NCI-H82 treated with DMSO at 0.1 percent for 48 hours (cell line): ENCODE data around the gene PTGES2.
"Not testable (repeated sequence)": the region's sequence is repeated elsewhere in the genome, so short reads cannot be mapped to it uniquely, and the experiment has no call there.

ENCODE experiments used
- DNase-seq: peaks from one replicate; lab custom pipeline; 2025; ENCODE audit not compliant: unreplicated experiment; lab: John Stamatoyannopoulos, UW

Gene PTGES2

DNA sequence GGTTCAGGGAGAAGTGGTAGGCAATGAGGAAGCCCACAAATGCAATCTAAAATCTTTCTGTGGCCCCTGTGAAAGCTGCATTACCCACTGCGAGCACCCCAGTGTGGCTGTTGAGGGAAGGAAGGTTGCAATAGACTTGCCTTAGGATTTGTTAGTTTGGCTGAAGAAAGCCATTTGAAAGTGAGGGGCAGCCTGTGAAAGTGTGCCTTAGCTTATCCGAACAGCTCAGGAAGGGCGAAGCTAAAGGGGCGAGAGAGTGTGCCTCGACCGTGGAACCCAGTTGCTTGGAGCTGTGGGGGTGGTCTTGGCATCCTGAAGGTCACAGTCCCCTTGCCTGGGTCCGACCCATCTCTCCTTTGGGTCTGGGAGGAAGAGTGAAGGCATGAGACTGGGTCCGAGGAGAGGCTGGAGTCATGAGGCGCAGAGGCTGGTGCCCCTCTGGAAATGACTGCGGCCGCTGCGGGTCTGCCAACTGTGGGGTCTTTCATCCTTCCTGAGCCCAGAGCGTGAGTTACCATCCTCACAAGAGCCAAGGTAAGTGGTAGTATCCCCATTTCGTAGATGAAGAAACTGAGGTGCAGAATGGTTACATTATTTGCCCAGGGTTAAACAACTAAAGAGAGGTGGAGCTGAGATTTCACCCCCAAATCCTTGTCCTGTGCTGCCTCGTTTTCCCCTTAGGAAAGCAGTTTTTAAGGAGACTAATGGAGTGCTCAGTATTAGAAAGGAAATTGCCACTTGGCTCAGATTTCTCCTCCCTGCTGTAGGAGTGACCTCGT is 35.1 kb downstream of the PTGES2 start:
- DNase-seq: no peak

DNA sequence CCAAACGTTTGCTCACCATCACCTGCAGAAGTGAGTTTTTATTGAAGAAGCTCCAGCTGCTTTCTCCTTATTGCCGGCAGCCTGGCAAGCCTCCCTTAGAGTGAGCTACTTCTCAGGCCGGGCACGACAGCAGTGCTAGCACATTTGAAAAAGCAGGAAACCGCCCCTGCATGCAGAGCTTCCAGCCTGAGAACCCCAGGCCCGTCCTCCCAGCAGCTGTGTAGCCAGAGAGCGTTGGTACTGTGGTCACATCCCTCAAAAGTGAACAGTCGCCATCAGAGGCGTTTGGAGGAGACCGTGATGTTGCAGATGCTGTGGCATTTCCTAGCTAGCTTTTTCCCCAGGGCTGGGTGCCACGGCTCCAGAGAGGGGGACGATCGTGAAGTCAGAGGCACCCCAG is 36.0 kb downstream of the PTGES2 start:
- no peak for DNase-seq

DNA sequence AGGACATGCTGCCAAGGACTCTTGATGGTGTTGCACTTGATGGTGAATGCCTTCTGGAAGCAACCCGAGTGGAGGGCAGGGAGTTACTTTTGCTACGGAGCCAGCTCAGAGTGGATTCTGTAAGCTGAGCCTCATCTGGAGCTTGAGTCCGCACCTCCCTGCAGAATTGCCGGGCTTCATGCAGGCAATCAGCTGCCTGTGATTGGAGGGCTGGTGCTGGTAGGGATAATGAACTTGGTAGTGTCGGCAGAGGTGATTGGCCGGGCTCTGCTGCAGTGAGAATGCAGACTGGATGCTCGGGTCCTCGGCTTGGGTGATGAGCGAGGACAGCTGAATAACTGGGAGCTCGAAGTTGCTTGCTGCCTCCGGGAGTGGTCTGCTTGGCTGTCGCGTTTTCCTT is 36.4 kb downstream of the PTGES2 start:
- peak; percentile 54 for DNase-seq

DNA sequence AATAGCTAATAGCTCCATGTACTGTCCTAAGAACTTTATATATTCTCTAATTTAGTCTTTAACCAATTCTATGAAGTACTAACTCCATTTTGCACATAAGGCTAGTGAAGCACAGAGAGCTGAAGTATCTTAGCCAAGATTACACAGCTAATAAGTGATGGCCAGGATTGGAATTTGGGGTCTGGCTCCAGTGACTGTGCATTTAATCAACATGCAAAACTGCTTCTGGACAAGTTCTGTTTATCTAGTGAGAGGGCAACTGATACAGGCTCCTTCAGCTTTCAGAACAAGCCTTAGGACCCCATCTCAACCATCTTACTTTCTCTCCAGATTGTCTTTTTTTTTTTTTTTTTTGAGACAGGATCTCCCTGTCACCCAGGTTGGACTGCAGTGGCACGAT is 38.2 kb downstream of the PTGES2 start:
- DNase-seq: no peak

DNA sequence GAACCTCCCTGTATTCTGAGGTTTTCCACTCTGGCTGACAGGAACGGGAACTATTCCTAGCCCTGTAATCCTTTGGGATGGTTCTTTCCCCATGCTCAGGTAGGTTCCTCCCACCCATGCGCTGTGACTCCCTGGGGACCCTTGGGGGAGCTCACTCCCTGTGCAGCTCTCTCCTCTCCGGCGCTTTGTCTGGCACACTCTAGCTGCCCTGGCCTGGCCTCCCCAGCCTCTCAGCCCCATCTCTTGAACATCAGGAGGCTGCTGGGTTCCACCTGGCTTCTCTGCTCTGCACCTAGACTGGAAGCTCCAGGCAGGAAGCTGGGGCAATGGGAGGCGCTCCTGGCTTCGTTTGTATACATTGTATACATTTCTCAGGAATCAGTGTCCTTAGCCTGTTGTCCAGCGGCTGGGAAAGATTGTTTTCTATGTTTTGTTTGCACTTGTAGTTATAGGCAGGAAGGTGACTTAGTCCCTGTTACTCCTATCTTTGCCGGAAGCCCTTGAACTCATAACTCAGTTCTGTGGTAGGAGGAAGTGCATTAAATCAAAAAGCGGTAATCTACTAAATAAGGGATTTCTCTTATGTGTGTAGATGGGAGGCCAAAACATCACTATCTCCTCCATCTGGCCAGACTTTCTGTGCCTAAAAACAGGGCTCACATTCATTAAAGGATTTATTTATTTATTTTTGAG is 39.1 kb downstream of the PTGES2 start:
- DNase-seq: no peak

DNA sequence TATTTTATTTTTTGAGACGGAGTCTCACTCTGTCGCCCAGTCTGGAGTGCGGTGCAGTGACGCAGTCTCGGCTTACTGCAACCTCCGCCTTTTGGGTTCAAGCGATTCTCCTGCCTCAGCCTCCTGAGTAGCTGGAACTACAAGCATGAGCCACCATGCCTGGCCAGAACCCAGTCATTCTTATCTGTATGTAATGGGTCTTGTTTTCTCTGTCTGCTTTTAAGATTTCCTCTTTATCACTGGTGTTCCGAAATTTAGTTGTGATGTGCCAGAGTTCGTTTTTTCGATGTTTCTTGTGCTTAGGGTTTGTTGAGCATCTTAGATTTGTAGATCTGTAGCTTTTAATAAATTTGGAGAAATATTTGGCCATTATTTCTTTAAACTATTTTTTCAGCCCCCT is 40.3 kb downstream of the PTGES2 start:
- no peak for DNase-seq

DNA sequence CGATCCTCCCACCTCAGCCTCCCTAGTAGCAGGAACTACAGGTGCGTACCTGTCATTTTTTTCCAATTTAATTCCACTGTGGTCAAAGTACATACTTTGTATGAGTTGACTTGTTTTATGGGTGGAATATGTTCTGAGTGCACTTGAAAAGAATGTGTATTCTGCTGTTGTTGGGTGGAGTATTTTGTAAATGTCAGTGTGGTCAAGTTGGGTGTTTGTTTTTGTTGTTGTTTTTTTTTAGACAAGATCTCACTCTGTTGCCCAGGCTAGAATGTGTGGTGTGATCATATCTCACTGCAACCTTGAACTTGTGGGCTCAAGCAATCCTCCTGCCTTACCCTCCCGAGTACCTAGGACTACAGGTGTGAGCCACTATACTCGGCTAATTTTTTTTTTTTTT is 41.6 kb downstream of the PTGES2 start:
- no peak for DNase-seq

DNA sequence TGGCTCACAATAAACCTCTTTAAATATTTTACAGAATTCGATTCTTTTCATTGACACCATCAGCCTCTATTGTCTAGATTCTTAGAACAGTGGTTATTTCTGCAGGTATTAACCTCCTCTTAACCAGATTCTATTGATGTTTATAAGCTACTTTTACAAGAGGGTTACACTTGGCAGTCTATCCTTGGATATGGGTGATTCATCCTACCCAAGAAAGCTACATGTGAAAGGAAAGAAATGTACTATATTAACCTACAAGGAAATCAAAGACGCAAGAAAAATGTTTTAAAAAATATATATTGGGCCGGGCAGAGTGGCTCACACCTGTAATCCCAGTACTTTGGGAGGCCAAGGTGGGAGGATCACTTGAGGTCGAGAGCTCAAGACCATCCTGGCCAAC is 42.8 kb downstream of the PTGES2 start:
- DNase-seq: no peak

DNA sequence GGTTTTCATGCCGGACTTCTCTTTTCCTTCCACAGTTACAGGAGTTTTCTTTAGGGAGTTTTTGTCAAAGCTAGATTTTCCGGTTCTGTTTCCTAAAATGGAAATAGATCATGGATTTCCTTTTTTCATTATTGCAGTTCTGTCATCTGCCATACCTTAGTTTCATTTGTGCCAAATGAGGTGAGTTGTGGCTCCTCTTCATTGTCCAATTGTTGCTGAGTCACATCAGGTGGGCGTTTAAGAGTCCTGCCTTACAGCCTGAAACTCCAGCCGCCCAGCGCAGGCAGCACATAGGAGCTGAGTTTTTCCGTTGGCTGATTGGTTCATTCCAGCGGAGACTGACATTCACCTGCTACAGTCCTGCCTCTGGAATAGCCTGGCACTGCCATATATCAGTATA is 45.4 kb downstream of the PTGES2 start:
- no peak for DNase-seq

DNA sequence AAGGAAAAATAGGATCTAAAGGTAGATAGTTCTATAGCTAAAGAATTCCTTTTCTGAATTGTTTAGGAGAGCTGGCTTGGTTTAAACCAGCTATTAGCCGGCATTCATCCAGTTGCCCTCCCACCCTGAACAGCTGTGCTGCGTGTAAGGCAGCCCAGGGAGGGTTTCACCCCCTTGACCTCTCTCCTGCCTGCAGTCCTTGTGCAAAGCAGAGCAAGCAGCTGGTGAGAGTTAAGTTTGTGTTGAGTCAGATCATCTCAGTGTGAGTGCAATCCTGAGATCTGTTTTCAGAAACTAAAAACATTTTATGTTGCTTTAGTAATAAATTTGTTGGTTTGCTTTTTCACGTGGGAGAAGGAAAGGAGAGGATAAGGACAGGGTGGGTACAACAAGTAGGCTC is 46.5 kb downstream of the PTGES2 start:
- DNase-seq: peak; percentile 23

DNA sequence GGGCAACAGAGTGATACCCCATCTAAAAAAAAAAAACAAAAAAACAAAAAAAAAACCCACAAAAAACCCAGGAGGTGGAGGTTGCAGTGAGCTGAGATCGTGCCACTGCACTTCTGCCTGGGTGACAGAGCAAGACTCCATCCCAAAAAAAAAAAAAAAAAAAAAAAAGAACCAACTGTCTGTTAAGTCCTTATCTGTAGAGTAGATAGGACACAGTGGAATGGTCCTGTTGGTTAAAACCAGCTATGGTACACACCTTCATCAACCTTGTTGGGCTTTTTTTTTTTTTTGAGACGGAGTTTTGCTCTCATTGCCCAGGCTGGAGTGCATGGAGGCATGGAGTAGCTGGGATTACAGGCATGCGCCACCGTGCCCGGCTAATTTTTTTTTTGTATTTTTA is 47.3 kb downstream of the PTGES2 start:
- DNase-seq: no peak

DNA sequence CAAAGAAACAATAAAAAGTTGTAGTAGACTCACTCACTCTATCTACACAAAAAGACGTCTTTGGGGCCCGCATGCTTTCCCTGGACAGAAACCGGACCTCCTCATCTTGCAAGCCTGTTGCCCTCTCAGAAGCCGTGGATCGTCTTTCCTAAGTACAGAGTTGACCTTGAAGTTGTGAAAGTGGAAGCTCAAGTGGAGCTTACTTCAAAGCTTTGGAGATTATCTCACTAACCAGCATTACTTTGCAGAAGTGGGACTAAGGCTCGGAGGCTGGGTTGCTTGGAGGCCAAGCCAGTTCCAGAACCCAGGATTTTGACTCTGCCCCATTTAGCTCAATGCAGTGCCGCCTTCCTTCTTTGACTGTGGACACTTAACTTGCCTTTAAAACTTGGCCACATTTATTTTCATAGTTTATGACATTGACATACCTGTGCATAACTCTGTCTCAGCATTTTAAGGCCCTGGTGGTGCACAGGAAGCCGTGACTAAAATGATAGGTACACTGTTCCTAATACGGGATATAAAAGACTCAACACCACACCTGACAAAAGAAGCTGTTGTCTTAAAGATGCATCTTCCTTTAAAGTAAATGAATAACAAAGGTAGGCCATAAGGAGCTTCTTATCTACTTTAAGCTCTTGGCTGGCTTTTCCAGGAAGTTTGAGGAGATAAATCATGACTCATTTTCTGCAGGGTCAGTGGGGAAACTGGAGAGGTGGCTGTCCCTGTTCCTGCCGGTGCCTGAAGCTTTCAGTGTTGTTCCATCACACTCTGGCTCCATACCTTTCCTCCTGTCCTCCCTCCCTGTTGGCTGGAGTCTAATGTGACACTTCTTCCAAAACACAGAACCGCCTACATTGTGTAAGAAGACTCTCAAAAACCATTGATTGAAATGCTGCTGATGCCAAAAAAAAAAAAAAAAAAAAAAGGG is 48.8 kb downstream of the PTGES2 start:
- no peak for DNase-seq

DNA sequence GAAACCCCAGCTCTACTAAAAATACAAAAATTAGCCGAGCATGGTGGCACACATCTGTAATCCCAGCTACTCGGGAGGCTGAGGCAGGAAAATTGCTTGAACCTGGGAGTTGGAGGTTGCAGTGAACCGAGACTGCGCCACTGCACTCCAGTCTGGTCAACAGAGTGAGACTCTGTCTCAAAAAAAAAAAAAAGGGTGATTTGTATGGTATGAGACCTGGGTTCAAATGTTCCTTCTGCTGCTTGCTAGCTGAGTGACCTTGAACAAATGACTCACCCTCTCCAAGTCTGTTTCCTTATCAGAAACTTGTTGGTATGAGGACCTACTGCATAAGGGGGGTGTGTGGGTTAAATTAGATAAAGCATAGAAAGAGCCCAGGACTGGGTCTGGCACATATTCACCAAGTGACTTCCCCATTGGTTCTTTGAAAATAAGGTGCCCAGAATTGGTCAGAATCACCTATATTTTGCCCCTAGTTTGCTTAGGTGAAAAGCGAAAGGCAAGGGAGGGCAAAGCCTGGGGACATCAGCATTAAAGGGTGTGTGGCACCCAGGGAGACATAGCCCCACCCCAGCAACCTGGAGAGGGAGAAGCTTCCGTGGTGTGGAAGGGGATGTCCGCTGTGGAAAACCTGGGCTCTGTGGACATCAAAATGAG is 49.6 kb downstream of the PTGES2 start:
- no peak for DNase-seq

DNA sequence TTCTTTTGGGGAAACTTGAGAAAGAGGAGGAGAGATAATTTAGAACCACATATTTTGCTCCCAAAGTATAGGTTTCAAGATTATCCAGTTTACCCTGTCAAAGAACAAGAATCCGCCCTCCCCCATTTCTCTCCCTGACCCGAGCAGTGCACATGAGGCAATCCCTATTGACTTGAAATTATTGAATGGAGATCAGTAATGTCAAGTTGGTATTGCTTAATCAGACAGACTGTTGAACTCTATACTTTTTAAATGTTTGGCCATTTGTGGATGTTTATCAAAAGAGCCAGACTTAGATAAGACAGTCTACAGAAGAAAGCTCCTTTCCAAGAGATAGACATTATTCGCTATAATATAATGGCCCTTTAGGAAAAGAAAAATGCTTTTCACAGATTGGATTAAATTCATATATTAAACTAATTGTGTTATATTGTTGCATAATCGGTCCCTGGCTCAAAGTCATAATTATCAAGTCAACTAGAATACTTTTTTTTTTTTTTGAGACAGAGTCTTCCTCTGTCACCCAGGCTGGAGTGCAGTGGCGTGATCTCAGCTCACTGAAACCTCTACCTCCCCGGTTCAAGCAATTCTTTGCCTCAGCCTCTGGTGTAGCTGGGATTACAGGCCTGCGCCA is 54.2 kb downstream of the PTGES2 start:
- DNase-seq: no peak

DNA sequence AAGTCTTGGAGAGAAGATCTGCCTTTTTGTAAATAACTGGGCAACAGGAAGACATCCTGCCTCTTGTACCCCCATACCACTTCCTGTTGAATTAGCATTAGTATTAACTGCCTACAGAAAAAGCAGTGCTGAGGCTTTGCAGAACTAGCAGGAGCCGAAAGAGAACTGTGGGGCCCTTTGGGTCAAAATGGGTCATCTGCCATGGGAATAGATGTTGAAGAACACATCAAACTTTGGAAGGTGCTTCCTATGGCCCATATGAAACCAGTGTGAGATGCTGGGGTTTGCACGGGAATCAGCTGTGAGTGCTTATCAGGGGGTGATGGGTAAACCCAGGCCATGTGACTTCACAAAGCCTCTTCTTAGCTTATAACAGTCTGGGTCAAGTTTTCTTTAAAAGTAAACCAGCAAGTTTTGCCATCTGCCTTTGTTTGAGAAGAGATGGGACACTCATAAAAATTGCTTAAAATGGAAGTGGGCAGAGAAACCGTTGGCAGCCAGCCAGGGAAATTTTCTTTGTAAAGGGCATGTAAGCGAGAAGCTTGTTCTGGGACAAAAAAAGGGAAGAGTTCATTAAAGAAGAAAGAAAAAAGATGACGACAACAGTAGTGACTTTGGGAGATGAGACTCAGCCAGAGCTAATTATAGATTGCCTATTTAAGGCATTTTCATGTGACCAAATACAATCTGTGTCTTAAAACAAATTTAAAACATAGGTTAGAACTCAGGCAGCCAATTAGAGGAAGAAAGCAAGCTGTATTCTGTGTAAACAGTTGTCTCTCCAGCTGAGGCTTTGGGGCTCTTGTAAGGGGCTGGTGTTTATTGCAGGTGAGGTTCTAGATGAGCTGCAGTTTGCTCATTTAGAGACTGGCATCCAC is 55.1 kb downstream of the PTGES2 start:
- no peak for DNase-seq

DNA sequence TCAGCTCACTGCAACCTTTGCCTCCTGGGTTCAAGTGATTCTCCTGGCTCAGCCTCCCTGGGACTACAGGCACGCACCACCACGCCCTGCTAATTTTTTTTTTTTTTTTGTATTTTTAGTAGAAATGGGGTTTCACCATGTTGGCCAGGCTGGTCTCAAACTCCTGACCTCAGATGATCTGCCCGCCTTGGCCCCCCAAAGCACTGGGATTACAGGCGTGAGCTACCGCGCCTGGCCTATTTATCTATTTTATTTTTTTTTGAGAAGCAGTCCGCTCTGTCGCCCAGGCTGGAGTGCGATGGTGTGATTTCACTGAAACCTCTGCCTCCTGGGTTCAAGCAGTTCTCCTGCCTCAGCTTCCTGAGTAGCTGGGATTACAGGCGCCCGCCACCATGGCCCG is 56.1 kb downstream of the PTGES2 start:
- not testable (repeated sequence) for DNase-seq

DNA sequence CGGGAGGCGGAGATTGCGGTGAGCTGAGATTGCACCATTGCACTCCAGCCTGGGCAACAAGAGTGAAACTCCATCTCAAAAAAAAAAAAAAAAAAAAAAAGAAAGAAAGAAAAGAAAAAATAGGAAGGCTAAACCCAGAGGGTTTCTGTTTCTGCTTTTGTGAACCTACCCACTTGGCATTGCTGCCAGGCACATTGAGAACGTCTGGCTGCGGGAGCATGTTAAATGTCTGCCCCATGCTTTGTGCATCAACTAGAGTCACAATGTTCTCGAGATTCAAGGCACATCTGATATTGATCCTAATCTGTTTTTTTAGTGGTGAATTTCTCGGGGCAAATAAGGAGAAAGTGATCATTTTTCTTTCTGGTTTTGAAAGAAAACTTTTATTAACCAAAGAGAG is 56.7 kb downstream of the PTGES2 start:
- no peak for DNase-seq
